RPMI8226 (cell line): ENCODE results near the gene PACS1.
"Not testable (repeated sequence)": the region's sequence is repeated elsewhere in the genome, so short reads cannot be mapped to it uniquely, and the experiment has no call there.

Source experiments
- DNase-seq: peaks from one replicate; pipeline ENCODE4 v3.0.0-alpha.2; 2015

Gene PACS1

DNA sequence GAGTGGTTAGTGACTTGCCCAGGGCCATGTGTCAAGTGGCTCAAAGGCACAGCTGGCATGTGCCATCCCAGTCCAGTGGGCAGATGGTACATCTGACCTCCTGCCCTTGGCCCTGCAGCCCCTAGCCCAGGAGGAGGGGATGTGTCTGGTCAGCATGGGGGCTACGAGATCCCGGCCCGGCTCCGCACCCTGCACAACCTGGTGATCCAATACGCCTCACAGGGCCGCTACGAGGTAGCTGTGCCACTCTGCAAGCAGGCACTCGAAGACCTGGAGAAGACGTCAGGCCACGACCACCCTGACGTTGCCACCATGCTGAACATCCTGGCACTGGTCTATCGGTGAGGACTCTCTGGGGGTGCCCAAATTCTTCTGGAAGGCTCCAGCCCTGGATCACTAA lies 192.6 kb downstream of the PACS1 start:
- no peak for DNase-seq

DNA sequence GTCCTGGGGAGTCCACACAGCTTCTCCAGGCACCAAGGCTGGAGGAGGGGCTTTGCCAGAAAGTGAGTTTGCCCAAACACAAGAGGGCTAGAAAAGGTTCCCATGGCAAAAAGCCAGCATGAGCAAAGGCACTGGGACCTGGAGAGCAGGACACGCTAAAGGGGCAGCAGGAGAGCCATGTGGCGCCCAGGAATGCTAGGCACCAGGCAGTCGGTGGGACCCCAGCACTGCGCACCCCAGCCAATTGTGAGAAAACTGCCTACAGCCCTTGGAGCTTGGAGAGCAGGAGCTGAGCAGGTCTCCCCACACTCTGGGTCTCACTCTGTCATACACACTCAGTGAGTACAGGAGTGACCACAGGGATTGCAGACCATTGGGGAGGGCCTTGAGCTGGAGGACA lies 193.2 kb downstream of the PACS1 start:
- DNase-seq: no peak

- DNase-seq: no peak
Observed at GRCh38 chr11:66263785-66264184, 193.7 kb downstream of the PACS1 start.

GRCh38 chr11:66264383-66264782 lies 194.3 kb downstream of the PACS1 start:
- no peak for DNase-seq

DNA sequence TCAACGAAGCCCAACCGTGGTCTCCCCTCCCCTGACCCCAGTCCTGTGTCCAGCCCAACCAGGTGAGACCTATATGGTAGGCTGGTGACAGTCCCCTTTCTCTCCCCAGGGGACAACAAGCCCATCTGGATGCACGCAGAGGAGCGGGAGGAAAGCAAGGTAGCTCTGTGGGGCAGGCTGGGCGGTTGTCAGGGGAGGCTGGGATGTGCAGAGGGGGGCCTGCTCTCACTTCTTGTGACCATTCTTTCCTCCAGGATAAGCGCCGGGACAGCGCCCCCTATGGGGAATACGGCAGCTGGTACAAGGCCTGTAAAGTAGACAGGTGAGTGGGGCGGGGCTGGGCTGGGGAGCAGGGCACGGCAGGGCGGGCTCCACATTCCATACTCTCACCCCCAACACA lies 194.8 kb downstream of the PACS1 start:
- DNase-seq: peak; percentile 57

- DNase-seq: no peak
Observed at GRCh38 chr11:66265531-66266377, 195.7 kb downstream of the PACS1 start.

GRCh38 chr11:66266378-66267038 lies 196.4 kb downstream of the PACS1 start:
- DNase-seq: no peak

DNA sequence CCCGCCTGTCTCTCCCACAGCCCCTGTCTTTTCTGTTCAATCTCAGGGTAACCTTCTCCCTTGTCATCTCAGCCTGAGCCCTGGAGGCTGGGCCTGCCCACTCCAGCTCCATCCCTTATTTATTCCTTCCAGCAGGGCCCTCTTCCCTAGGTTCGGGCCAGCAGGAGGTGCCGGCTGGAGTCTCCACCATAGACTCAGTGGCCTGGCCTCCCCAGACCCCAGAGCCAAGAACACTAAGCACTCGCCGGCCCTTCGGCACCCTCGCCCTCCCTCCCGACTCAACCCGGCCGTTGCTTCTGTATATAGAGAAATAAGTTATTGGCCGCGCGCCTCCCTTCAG lies 196.9 kb downstream of the PACS1 start:
- DNase-seq: no peak

GRCh38 chr11:66267379-66268243 lies 197.5 kb downstream of the PACS1 start:
- peak; percentile 89 for DNase-seq

DNA sequence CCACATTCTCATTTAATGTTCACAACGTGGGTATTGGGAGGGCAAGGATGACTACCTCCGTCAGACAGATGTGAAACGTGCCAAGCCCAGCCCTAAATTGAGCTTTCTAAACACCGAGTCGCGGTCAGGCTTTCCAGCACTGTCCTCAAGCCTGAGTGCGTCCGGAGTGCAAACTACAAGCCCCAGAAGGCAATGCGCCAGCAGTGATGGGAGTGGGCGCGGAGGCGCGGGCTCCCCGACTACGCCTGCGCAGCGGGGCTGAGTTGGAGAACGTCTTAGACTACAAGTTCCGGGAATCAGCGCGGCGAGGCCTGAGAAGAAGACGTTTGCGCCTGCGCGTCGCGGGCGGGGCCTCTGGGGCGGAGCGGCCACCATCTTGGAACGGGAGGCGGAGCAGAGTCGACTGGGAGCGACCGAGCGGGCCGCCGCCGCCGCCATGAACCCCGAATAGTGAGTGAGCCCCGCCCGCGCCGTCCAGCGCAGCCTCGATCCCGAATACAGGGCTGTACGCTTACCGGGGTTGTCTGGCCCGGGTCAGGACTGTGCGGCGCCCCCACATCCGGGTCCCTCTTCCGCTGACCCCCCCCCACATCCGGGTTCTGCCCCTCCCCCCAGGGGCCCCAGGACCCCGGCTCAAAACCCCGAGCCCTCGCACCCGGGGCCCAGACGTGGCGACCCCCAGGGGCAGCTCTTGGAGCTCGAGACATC lies 198.3 kb downstream of the PACS1 start, which contains the start of gene RAB1B:
RAB1B (plus strand) TSS at position 396 of the 708 bp plus-strand sequence; CDS start at position 437, 41 bp downstream.
- peak; percentile 100 for DNase-seq

DNA sequence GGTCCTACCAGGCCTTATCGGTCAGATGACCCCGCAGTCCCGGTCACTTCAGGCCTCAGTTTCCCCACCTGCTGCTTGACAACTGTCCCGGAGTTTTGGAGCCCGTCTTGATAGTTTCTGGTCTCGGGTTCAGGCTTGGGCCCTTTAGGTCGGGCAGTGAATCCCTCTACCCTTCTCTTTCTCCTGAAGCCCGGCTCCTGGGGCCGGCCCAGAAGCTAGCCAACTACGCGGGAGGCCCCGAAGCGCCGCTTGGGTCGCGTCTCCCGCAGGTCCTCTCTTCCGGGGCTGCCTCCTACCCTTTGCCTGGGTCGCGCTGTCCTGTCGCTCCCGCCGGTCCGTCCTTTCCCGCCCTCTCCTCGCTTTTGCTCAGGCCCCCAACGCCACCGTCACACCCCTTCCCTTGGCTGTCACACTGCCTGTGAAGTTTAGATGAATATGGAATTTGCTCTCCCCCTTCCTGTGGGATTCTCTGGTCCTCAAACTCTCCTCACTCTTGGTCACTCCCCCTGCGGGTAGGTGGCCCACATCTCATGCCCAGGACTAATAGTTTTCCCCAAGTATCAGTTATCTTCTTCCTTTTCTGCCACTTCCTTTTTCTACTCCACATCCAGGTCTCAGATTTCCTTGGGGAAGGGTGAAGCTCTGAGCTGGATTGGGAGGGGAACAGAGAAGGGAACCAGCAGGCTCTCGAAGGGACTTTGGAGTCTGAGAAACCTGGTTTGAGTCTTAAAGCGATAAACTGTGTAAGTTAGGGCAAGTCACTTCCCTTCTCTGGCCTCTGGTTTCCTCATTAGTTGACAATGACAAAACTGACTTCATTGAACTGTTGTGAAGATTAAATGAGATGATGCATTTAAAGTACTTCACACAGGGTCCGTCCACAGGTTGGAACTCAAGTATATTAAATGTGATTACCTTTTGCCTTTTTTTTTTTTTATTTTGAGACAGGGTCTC lies 199.2 kb downstream of the PACS1 start:
- peak; percentile 53 for DNase-seq

- no peak for DNase-seq
Observed at GRCh38 chr11:66271816-66272215, 201.7 kb downstream of the PACS1 start.

DNA sequence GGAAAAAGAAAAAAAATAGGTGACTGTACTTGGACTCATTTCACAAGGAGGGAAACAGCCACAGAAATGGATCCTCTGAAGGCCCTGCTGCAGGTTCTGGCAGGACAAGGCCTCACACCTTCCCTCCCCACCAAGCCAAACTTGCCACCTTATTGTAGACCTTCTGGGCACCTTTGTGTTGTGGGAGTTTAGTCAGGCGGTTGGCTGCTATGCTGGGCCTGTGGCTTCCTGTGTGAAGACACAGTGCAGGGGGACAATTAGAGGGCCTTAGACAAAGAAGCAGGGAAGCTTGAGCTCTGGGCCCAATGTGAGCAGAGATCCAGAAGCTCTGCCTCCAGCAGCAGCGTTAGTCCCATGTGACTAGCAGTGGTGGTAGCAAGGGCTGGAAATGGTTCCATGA lies 202.5 kb downstream of the PACS1 start:
- no peak for DNase-seq

DNA sequence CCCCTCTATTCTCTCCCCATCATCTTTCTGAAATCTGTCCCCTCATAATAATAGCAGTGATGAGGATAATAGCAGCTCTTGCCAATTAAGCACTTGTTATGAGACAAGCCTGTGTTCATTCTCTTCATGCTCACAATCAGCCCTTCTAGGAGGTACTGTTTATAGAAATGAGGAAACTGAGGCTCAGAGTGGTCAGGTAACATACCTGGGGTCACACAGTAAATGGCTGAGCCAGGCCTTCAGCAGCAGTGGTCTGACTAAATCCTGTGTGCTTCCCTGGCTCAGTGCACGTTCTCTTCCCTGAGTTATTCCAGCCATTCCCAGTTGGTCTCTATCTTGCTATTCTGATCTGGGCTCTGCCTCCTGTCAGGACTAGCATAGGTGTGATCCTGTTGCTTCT lies 204.1 kb downstream of the PACS1 start:
- DNase-seq: no peak

DNA sequence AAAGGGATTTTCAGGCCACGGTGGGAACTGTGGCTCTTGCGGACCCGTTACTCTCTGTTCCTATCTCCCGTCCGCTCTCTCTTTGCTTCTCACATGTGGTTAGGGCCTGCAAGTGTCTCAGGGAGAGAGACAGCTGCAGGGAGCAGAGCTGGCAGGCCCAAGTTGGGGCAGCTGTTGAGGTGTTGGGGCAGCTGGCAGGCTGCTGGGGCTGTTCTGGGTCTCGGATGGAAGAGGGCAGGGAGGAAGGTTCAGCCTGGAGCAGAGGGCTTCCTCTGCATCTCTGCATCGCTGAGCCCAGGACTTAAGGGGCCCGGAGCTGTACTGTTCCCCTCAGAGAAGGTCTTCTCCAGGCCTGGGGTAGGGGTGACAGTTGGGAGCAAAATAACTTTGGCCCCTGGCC lies 205.3 kb downstream of the PACS1 start:
- DNase-seq: no peak

- DNase-seq: no peak
Observed at GRCh38 chr11:66275984-66276612, 206.0 kb downstream of the PACS1 start.

DNA sequence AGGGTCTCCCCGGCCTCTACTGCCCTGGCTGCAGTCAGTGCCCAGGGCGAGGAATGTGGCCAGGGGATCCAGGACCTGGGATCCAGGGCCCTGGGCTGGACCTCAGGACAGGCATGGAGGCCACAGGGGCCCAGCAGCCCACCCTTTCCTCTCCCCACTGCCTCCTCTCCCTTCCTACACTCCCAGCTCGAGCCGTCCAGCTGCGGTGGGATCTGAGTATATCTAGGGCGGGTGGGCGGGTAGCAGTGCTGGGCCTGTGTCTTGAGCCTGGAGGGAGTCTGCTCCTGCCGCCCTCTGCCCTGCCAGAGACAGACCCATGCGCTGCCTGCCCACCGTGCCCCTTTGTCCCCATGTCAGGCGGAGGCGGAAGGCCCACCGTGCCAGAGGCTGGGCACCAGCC lies 206.5 kb downstream of the PACS1 start:
- DNase-seq: not testable (repeated sequence)

DNA sequence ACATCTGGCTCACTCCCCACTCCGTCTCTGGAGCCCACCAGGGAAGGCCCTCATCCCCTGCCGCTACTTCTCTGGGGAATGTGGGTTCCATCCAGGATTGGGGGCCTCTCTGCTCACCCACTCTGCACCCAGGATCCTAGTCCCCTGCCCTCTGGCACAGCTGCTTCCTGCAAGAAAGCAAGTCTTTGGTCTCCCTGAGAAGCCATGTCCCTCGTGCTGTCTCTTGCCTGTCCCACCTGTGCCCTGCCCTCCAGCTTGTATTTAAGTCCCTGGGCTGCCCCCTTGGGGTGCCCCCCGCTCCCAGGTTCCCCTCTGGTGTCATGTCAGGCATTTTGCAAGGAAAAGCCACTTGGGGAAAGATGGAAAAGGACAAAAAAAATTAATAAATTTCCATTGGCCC lies 207.0 kb downstream of the PACS1 start:
- not testable (repeated sequence) for DNase-seq

DNA sequence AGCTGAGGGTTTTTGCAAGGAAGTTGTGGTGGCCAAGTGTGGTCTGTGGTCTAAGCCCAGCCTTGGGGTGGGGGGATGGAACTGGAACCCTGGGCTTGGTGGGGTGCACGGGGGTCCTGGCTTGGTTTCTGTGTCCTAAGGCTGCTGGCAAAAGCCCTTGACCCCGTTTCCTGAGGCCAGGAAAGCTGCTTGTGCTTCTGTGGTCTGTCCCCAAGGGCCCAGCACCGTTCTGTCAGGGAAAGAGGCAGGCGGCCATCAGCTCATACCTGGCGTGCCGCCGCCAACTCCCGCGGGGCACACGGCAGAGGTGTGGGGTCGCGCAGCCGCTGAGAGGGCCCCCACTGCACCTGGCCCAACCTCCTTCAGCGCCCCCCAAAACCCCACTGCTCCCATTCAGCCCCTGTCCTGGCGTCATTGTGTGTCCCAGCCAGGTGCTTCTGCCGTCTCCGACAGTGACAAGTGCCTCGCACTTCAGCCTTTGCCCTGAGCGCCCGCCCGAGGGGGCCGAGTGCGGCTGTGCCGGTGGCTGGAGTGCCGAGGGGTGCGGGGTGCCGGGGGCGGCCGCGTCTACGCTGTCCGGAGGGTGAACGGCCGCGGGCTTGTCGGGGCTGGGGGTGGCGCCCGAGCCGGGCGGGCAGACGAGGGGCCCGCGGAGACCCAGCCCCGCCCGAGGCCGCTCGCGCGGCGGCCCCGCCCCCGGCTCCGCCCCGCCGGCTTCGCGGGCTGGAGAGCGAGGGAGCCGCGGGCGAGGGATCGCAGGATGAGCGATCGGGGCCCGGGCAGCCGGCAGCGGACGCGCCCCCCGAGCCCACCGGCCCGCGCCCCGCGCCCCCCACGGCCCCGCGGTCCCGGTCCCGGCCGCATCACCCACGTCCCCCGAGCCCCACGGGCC lies 207.6 kb downstream of the PACS1 start, which contains the start of gene CNIH2:
CNIH2 (plus strand) TSS at position 705 of the 892 bp plus-strand sequence. CDS start 282 bp downstream, outside the sequence.
- DNase-seq: peak; percentile 54
